ENCODE measurements around the gene PTGDS.
A peak's percentile ranks its signal among the peaks of the same experiment; 100 is the strongest.

Gene PTGDS

DNA sequence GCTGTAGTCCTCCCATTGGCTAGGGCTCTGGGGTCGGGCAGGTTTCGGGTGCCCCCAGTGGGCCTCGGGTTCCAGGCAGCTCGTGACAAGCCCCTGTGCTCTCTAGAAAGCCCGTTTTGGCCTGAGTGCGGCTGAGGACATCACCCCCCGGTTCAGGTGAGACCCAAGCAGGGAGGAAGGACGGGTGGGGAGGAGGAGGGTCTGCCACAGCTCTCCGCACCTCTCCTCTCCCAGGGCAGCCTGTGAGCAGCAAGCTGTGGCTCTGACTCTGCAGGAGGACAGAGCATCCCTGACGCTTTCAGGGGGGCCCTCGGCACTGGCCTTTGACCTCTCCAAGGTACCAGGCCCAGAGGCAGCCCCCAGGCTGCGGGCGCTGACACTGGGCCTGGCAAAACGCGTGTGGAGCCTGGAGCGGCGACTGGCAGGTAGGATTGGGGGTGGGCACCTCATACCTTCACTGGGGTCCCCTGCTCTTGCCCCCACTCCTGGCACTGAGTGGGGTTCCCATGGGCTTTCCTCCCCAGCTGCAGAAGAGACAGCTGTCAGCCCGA, 15.6 kb downstream of the PTGDS start:
- Histone ChIP-seq H3K23ac (ENCODE audit: low read length in 2 of 2) (no peak overlapping the region), H3K79me1 (replicated peaks; ENCODE audit: low read length, poor library complexity, severe bottlenecking) (peaks cover 15% of the 10 kb centered on the region), H3K14ac (ENCODE audit: low read length in 2 of 2) (peak overlapping the region in 1 of 2 experiments; percentile 9), H3K18ac (ENCODE audit: low read depth in 1 of 2, low read length in 2 of 2) (peak overlapping the region in 1 of 2 experiments; percentile 32), H3K4me1 (ENCODE audit: control insufficient read depth, insufficient read depth, low read depth, low read length) (peaks cover 42% of the 10 kb centered on the region), H3K9ac (ENCODE audit: low read length) (peak overlapping the region; percentile 81), H4K8ac (ENCODE audit: low read length) (no peak overlapping the region), H3K9me3 (ENCODE audit: control insufficient read depth, low read length) (no peaks in the 10 kb centered on the region), H3K4ac (ENCODE audit: low read depth in 1 of 2, low read length in 2 of 2) (peak overlapping the region in 1 of 2 experiments; percentile 32), H2BK12ac (ENCODE audit: low read length in 2 of 2) (no peak overlapping the region), H3K4me2 (ENCODE audit: low read length, poor library complexity, severe bottlenecking) (peak overlapping the region; percentile 68), H2AK5ac (ENCODE audit: low read length, severe bottlenecking) (no peak overlapping the region), H3K27me3 (ENCODE audit: control insufficient read depth in 1 of 2, insufficient read depth in 1 of 2, low read length in 2 of 2) (peaks cover 0 to 5% of the 10 kb centered on the region in 2 experiments), H3K4me3 (ENCODE audit: insufficient read depth in 1 of 2, low read depth in 1 of 2, low read length in 2 of 2) (peak overlapping the region; percentile 78 to 87), H2BK15ac (ENCODE audit: low read depth, poor library complexity, severe bottlenecking) (no peak overlapping the region), H2BK120ac (ENCODE audit: low read depth, low read length) (no peak overlapping the region), H3K27ac (ENCODE audit: low read length, poor library complexity, severe bottlenecking) (no peak overlapping the region), H4K91ac (ENCODE audit: low read length) (peak overlapping the region; percentile 48), H2BK5ac (ENCODE audit: low read depth, low read length, poor library complexity, severe bottlenecking) (no peak overlapping the region), H2AFZ (ENCODE audit: low read depth, low read length) (no peak overlapping the region), H3K36me3 (ENCODE audit: control insufficient read depth in 1 of 2, insufficient read depth in 2 of 2, low read depth in 1 of 2, low read length in 2 of 2) (peaks cover 0 to 28% of the 10 kb centered on the region in 2 experiments)
- 57% methylated on average over 14 of the region's 18 CpGs for WGBS
- no peak for DNase-seq

- Histone ChIP-seq H3K4me2 (ENCODE audit: low read length, poor library complexity, severe bottlenecking) (no peak overlapping the region), H2AK5ac (ENCODE audit: low read length, severe bottlenecking) (no peak overlapping the region), H2AFZ (ENCODE audit: low read depth, low read length) (no peak overlapping the region), H2BK15ac (ENCODE audit: low read depth, poor library complexity, severe bottlenecking) (no peak overlapping the region), H2BK120ac (ENCODE audit: low read depth, low read length) (no peak overlapping the region), H3K14ac (ENCODE audit: low read length in 2 of 2) (no peak overlapping the region), H3K9ac (ENCODE audit: low read length) (no peak overlapping the region), H3K27me3 (ENCODE audit: control insufficient read depth in 1 of 2, insufficient read depth in 1 of 2, low read length in 2 of 2) (peaks cover 0 to 5% of the 10 kb centered on the region in 2 experiments), H4K8ac (ENCODE audit: low read length) (no peak overlapping the region), H3K79me1 (replicated peaks; ENCODE audit: low read length, poor library complexity, severe bottlenecking) (peaks cover 15% of the 10 kb centered on the region), H3K36me3 (ENCODE audit: control insufficient read depth in 1 of 2, insufficient read depth in 2 of 2, low read depth in 1 of 2, low read length in 2 of 2) (peaks cover 0 to 28% of the 10 kb centered on the region in 2 experiments), H4K91ac (ENCODE audit: low read length) (no peak overlapping the region), H3K4me1 (ENCODE audit: control insufficient read depth, insufficient read depth, low read depth, low read length) (peaks cover 50% of the 10 kb centered on the region), H3K27ac (ENCODE audit: low read length, poor library complexity, severe bottlenecking) (no peak overlapping the region), H3K18ac (ENCODE audit: low read depth in 1 of 2, low read length in 2 of 2) (no peak overlapping the region), H3K9me3 (ENCODE audit: control insufficient read depth, low read length) (no peaks in the 10 kb centered on the region), H3K23ac (ENCODE audit: low read length in 2 of 2) (no peak overlapping the region), H3K4ac (ENCODE audit: low read depth in 1 of 2, low read length in 2 of 2) (no peak overlapping the region), H2BK12ac (ENCODE audit: low read length in 2 of 2) (no peak overlapping the region), H3K4me3 (ENCODE audit: insufficient read depth in 1 of 2, low read depth in 1 of 2, low read length in 2 of 2) (no peak overlapping the region), H2BK5ac (ENCODE audit: low read depth, low read length, poor library complexity, severe bottlenecking) (no peak overlapping the region)
- DNase-seq: no peak
- 91% methylated on average over 54 of the region's 54 CpGs for WGBS
These were observed 17.0 kb downstream of the PTGDS start for GRCh38 chr9:136994180-136994887.

GRCh38 chr9:136994888-136995230, 17.6 kb downstream of the PTGDS start:
- H3K18ac ChIP-seq (ENCODE audit: low read depth in 1 of 2, low read length in 2 of 2): no peak overlapping the region
- peak overlapping the region in 1 of 2 experiments; percentile 16 for H2BK12ac ChIP-seq (ENCODE audit: low read length in 2 of 2)
- no peak overlapping the region for H3K23ac ChIP-seq (ENCODE audit: low read length in 2 of 2)
- WGBS: 84% methylated on average over 40 of the region's 40 CpGs
- no peak for DNase-seq
- H3K9me3 ChIP-seq (ENCODE audit: control insufficient read depth, low read length): no peaks in the 10 kb centered on the region
- H3K27me3 ChIP-seq (ENCODE audit: control insufficient read depth in 1 of 2, insufficient read depth in 1 of 2, low read length in 2 of 2): peaks cover 0 to 5% of the 10 kb centered on the region in 2 experiments
- H3K4me1 ChIP-seq (ENCODE audit: control insufficient read depth, insufficient read depth, low read depth, low read length): peaks cover 52% of the 10 kb centered on the region
- H3K9ac ChIP-seq (ENCODE audit: low read length): no peak overlapping the region
- H4K8ac ChIP-seq (ENCODE audit: low read length): no peak overlapping the region
- no peak overlapping the region for H3K14ac ChIP-seq (ENCODE audit: low read length in 2 of 2)
- H2BK5ac ChIP-seq (ENCODE audit: low read depth, low read length, poor library complexity, severe bottlenecking): no peak overlapping the region
- no peak overlapping the region for H3K4ac ChIP-seq (ENCODE audit: low read depth in 1 of 2, low read length in 2 of 2)
- H3K27ac ChIP-seq (ENCODE audit: low read length, poor library complexity, severe bottlenecking): no peak overlapping the region
- no peak overlapping the region for H3K4me3 ChIP-seq (ENCODE audit: insufficient read depth in 1 of 2, low read depth in 1 of 2, low read length in 2 of 2)
- no peak overlapping the region for H2AFZ ChIP-seq (ENCODE audit: low read depth, low read length)
- no peak overlapping the region for H4K91ac ChIP-seq (ENCODE audit: low read length)
- H2AK5ac ChIP-seq (ENCODE audit: low read length, severe bottlenecking): no peak overlapping the region
- no peak overlapping the region for H2BK15ac ChIP-seq (ENCODE audit: low read depth, poor library complexity, severe bottlenecking)
- H3K36me3 ChIP-seq (ENCODE audit: control insufficient read depth in 1 of 2, insufficient read depth in 2 of 2, low read depth in 1 of 2, low read length in 2 of 2): peaks cover 0 to 28% of the 10 kb centered on the region in 2 experiments
- peaks cover 15% of the 10 kb centered on the region for H3K79me1 ChIP-seq (replicated peaks; ENCODE audit: low read length, poor library complexity, severe bottlenecking)
- no peak overlapping the region for H2BK120ac ChIP-seq (ENCODE audit: low read depth, low read length)
- H3K4me2 ChIP-seq (ENCODE audit: low read length, poor library complexity, severe bottlenecking): no peak overlapping the region

- H3K4me1 ChIP-seq (ENCODE audit: control insufficient read depth, insufficient read depth, low read depth, low read length): peaks cover 56% of the 10 kb centered on the region
- peaks cover 0 to 28% of the 10 kb centered on the region in 2 experiments for H3K36me3 ChIP-seq (ENCODE audit: control insufficient read depth in 1 of 2, insufficient read depth in 2 of 2, low read depth in 1 of 2, low read length in 2 of 2)
- no peak overlapping the region for H3K18ac ChIP-seq (ENCODE audit: low read depth in 1 of 2, low read length in 2 of 2)
- no peak overlapping the region for H3K4me3 ChIP-seq (ENCODE audit: insufficient read depth in 1 of 2, low read depth in 1 of 2, low read length in 2 of 2)
- WGBS: 96% methylated on average over 29 of the region's 30 CpGs
- no peak overlapping the region for H2BK120ac ChIP-seq (ENCODE audit: low read depth, low read length)
- H3K9ac ChIP-seq (ENCODE audit: low read length): no peak overlapping the region
- no peak overlapping the region for H3K4me2 ChIP-seq (ENCODE audit: low read length, poor library complexity, severe bottlenecking)
- DNase-seq: no peak
- H2AK5ac ChIP-seq (ENCODE audit: low read length, severe bottlenecking): no peak overlapping the region
- no peak overlapping the region for H3K23ac ChIP-seq (ENCODE audit: low read length in 2 of 2)
- no peak overlapping the region for H3K14ac ChIP-seq (ENCODE audit: low read length in 2 of 2)
- no peak overlapping the region for H3K4ac ChIP-seq (ENCODE audit: low read depth in 1 of 2, low read length in 2 of 2)
- peaks cover 0 to 5% of the 10 kb centered on the region in 2 experiments for H3K27me3 ChIP-seq (ENCODE audit: control insufficient read depth in 1 of 2, insufficient read depth in 1 of 2, low read length in 2 of 2)
- no peak overlapping the region for H3K27ac ChIP-seq (ENCODE audit: low read length, poor library complexity, severe bottlenecking)
- H2BK12ac ChIP-seq (ENCODE audit: low read length in 2 of 2): peak overlapping the region in 1 of 2 experiments; percentile 38
- H4K91ac ChIP-seq (ENCODE audit: low read length): no peak overlapping the region
- H3K9me3 ChIP-seq (ENCODE audit: control insufficient read depth, low read length): no peaks in the 10 kb centered on the region
- H2BK5ac ChIP-seq (ENCODE audit: low read depth, low read length, poor library complexity, severe bottlenecking): no peak overlapping the region
- peaks cover 15% of the 10 kb centered on the region for H3K79me1 ChIP-seq (replicated peaks; ENCODE audit: low read length, poor library complexity, severe bottlenecking)
- H2AFZ ChIP-seq (ENCODE audit: low read depth, low read length): no peak overlapping the region
- peak overlapping the region; percentile 46 for H4K8ac ChIP-seq (ENCODE audit: low read length)
- no peak overlapping the region for H2BK15ac ChIP-seq (ENCODE audit: low read depth, poor library complexity, severe bottlenecking)
These were observed 18.1 kb downstream of the PTGDS start for GRCh38 chr9:136995362-136995761.

Data from mesenchymal stem cell (in vitro differentiated cells and primary cell).